Measurements from ENCODE around the gene S100A5. TPM values are rescaled to one million over a fixed set of nuclear protein-coding genes. Genes with fewer than 3 reads are reported as not detected.

Gene S100A5
- total and polyA plus RNA-seq, 9 of the 15 experiments (the other 6 are each of a cell fraction or from before 2014, with no cell fraction given), result 0.56 to 1.4 (median 0.64) TPM; not detected in 5

- no peak for TF ChIP-seq ZNF449 (CRISPR knock-in tag; IDR thresholded peaks at IDR 0.05)
- TF ChIP-seq KLF13 (tag; IDR thresholded peaks at IDR 0.05; ENCODE audit: borderline replicate concordance, low read depth), result no peak
- TF ChIP-seq, protein P1, sequence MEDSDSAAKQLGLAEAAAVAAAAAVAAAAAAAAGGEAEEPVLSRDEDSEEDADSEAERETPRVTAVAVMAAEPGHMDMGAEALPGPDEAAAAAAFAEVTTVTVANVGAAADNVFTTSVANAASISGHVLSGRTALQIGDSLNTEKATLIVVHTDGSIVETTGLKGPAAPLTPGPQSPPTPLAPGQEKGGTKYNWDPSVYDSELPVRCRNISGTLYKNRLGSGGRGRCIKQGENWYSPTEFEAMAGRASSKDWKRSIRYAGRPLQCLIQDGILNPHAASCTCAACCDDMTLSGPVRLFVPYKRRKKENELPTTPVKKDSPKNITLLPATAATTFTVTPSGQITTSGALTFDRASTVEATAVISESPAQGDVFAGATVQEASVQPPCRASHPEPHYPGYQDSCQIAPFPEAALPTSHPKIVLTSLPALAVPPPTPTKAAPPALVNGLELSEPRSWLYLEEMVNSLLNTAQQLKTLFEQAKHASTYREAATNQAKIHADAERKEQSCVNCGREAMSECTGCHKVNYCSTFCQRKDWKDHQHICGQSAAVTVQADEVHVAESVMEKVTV (CRISPR knock-in tag; IDR thresholded peaks at IDR 0.05), result peak; percentile 76
- no peak for TF ChIP-seq MAFK (IDR thresholded peaks at IDR 0.05; ENCODE audit: low read length)
- TF ChIP-seq, protein P2, sequence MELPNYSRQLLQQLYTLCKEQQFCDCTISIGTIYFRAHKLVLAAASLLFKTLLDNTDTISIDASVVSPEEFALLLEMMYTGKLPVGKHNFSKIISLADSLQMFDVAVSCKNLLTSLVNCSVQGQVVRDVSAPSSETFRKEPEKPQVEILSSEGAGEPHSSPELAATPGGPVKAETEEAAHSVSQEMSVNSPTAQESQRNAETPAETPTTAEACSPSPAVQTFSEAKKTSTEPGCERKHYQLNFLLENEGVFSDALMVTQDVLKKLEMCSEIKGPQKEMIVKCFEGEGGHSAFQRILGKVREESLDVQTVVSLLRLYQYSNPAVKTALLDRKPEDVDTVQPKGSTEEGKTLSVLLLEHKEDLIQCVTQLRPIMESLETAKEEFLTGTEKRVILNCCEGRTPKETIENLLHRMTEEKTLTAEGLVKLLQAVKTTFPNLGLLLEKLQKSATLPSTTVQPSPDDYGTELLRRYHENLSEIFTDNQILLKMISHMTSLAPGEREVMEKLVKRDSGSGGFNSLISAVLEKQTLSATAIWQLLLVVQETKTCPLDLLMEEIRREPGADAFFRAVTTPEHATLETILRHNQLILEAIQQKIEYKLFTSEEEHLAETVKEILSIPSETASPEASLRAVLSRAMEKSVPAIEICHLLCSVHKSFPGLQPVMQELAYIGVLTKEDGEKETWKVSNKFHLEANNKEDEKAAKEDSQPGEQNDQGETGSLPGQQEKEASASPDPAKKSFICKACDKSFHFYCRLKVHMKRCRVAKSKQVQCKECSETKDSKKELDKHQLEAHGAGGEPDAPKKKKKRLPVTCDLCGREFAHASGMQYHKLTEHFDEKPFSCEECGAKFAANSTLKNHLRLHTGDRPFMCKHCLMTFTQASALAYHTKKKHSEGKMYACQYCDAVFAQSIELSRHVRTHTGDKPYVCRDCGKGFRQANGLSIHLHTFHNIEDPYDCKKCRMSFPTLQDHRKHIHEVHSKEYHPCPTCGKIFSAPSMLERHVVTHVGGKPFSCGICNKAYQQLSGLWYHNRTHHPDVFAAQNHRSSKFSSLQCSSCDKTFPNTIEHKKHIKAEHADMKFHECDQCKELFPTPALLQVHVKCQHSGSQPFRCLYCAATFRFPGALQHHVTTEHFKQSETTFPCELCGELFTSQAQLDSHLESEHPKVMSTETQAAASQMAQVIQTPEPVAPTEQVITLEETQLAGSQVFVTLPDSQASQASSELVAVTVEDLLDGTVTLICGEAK (IDR thresholded peaks at IDR 0.05), result no peak
- TF ChIP-seq, protein P2 (CRISPR knock-in tag; IDR thresholded peaks at IDR 0.05), result no peak
- TF ChIP-seq ZBTB7A (IDR thresholded peaks at IDR 0.05; ENCODE audit: borderline replicate concordance, control insufficient read depth, low read depth, low read length), result peak; percentile 79; the same call in 1 of the 2 replicates
- no peak for TF ChIP-seq RBM22 (IDR thresholded peaks at IDR 0.05; ENCODE audit: low read depth, low read length, poor library complexity, severe bottlenecking)
- TF ChIP-seq BHLHE40 (IDR thresholded peaks at IDR 0.05; ENCODE audit: low read length), result 0 out of 2 replicates have a peak, but pooled peaks have one; percentile 25
- TF ChIP-seq GTF2B (IDR thresholded peaks at IDR 0.05; ENCODE audit: extremely low read depth, insufficient read length), result no peak
- TF ChIP-seq KHSRP (IDR thresholded peaks at IDR 0.05), result no peak
Observed at GRCh38 chr1:153532769-153533599, 7.8 kb downstream of the S100A5 start (continued).

All from K562 (cell line).